Measurements from ENCODE around the gene PRDM16.

PRDM16 gene

GRCh38 chr1:3240524-3241235 lies 171.7 kb downstream of the PRDM16 start:
- Histone ChIP-seq H3K36me3 (ENCODE audit: control insufficient read depth in 2 of 2, insufficient read depth in 2 of 2, low read length in 2 of 2) (no peaks in the 10 kb centered on the region), H3K4me1 (ENCODE audit: control insufficient read depth, insufficient read depth, low read length) (no peaks in the 10 kb centered on the region), H3K9me3 (ENCODE audit: control insufficient read depth in 2 of 2, low read length in 2 of 2) (peaks cover 0 to 9% of the 10 kb centered on the region in 2 donors), H3K27ac (ENCODE audit: low read length) (no peak overlapping the region), H3K27me3 (ENCODE audit: control insufficient read depth in 1 of 2, insufficient read depth in 2 of 2, low read length in 2 of 2) (peaks cover 10 to 23% of the 10 kb centered on the region in 2 donors), H3K4me3 (ENCODE audit: low read length in 2 of 2) (no peak overlapping the region), H3K9ac (ENCODE audit: low read length in 2 of 2) (no peak overlapping the region)

- Histone ChIP-seq H3K36me3 (ENCODE audit: control insufficient read depth in 2 of 2, insufficient read depth in 2 of 2, low read length in 2 of 2) (no peaks in the 10 kb centered on the region), H3K9me3 (ENCODE audit: control insufficient read depth in 2 of 2, low read length in 2 of 2) (peaks cover 0 to 9% of the 10 kb centered on the region in 2 donors), H3K4me3 (ENCODE audit: low read length in 2 of 2) (no peak overlapping the region), H3K27ac (ENCODE audit: low read length) (no peak overlapping the region), H3K9ac (ENCODE audit: low read length in 2 of 2) (no peak overlapping the region), H3K4me1 (ENCODE audit: control insufficient read depth, insufficient read depth, low read length) (no peaks in the 10 kb centered on the region), H3K27me3 (ENCODE audit: control insufficient read depth in 1 of 2, insufficient read depth in 2 of 2, low read length in 2 of 2) (peaks cover 12 to 23% of the 10 kb centered on the region in 2 donors)
Observed at GRCh38 chr1:3241236-3241550, 172.2 kb downstream of the PRDM16 start.

GRCh38 chr1:3241673-3242407 lies 172.8 kb downstream of the PRDM16 start:
- Histone ChIP-seq H3K36me3 (ENCODE audit: control insufficient read depth in 2 of 2, insufficient read depth in 2 of 2, low read length in 2 of 2) (no peaks in the 10 kb centered on the region), H3K4me3 (ENCODE audit: low read length in 2 of 2) (no peak overlapping the region), H3K27me3 (ENCODE audit: control insufficient read depth in 1 of 2, insufficient read depth in 2 of 2, low read length in 2 of 2) (peaks cover 19 to 26% of the 10 kb centered on the region in 2 donors), H3K9ac (ENCODE audit: low read length in 2 of 2) (no peak overlapping the region), H3K9me3 (ENCODE audit: control insufficient read depth in 2 of 2, low read length in 2 of 2) (peaks cover 0 to 9% of the 10 kb centered on the region in 2 donors), H3K4me1 (ENCODE audit: control insufficient read depth, insufficient read depth, low read length) (no peaks in the 10 kb centered on the region), H3K27ac (ENCODE audit: low read length) (no peak overlapping the region)

DNA sequence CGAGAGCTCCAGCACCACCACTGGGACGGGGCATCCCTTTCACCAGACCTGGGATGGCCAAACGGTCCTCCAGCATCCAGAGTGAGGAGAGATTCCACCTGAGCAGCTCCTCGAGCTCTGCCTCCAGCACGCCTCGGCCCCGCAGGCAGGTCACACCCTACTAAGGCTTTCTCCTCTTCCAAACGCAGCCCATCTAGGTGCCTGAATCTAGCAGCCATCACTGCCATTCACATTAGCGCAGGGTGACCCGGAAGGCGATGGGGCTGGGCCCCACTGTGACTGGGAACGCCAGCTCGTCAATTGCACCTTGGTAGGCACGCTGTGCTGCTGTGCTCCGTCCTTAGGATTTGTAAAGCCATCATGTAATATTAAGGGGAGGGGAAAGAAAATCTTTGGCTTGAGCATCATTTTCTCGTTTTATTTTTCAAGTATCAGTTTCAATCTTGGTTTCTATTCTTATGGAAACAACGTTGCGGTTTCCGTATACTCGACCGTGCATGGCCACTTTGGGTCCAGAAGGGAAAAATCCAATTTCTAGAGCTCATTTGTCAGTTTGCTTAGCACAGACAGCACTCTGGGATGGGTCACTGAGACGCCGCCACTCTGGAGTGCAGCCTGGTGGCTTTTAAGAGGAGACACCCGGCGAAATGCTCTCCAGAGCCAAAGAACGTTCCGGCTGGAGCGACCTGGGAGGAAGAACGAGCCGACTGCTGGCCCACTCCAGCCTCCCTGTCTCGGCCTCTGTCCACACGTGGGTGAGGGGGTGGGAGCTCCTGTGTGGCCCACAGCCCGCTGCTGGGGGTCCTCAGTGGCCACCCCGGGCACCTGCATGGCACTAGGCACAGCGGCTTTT lies 173.6 kb downstream of the PRDM16 start:
- H3K4me3 ChIP-seq (ENCODE audit: low read length in 2 of 2), result no peak overlapping the region
- H3K9me3 ChIP-seq (ENCODE audit: control insufficient read depth in 2 of 2, low read length in 2 of 2), result peaks cover 0 to 9% of the 10 kb centered on the region in 2 donors
- no peaks in the 10 kb centered on the region for H3K4me1 ChIP-seq (ENCODE audit: control insufficient read depth, insufficient read depth, low read length)
- no peak overlapping the region for H3K27ac ChIP-seq (ENCODE audit: low read length)
- H3K36me3 ChIP-seq (ENCODE audit: control insufficient read depth in 2 of 2, insufficient read depth in 2 of 2, low read length in 2 of 2), result no peaks in the 10 kb centered on the region
- peaks cover 23 to 34% of the 10 kb centered on the region in 2 donors for H3K27me3 ChIP-seq (ENCODE audit: control insufficient read depth in 1 of 2, insufficient read depth in 2 of 2, low read length in 2 of 2)
- H3K9ac ChIP-seq (ENCODE audit: low read length in 2 of 2), result no peak overlapping the region

- Histone ChIP-seq H3K27me3 (ENCODE audit: control insufficient read depth in 1 of 2, insufficient read depth in 2 of 2, low read length in 2 of 2) (peaks cover 25 to 37% of the 10 kb centered on the region in 2 donors), H3K9me3 (ENCODE audit: control insufficient read depth in 2 of 2, low read length in 2 of 2) (peaks cover 0 to 9% of the 10 kb centered on the region in 2 donors), H3K27ac (ENCODE audit: low read length) (no peak overlapping the region), H3K36me3 (ENCODE audit: control insufficient read depth in 2 of 2, insufficient read depth in 2 of 2, low read length in 2 of 2) (no peaks in the 10 kb centered on the region), H3K4me3 (ENCODE audit: low read length in 2 of 2) (no peak overlapping the region), H3K9ac (ENCODE audit: low read length in 2 of 2) (no peak overlapping the region), H3K4me1 (ENCODE audit: control insufficient read depth, insufficient read depth, low read length) (no peaks in the 10 kb centered on the region)
Observed at GRCh38 chr1:3243304-3243703, 174.3 kb downstream of the PRDM16 start.

- Histone ChIP-seq H3K27me3 (ENCODE audit: control insufficient read depth in 1 of 2, insufficient read depth in 2 of 2, low read length in 2 of 2) (peaks cover 25 to 35% of the 10 kb centered on the region in 2 donors), H3K4me3 (ENCODE audit: low read length in 2 of 2) (no peak overlapping the region)
Observed at GRCh38 chr1:3244025-3244926, 175.3 kb downstream of the PRDM16 start.

GRCh38 chr1:3244927-3245315 lies 175.9 kb downstream of the PRDM16 start:
- H3K27me3 ChIP-seq (ENCODE audit: control insufficient read depth in 1 of 2, insufficient read depth in 2 of 2, low read length in 2 of 2), result peaks cover 24 to 40% of the 10 kb centered on the region in 2 donors
- H3K27ac ChIP-seq (ENCODE audit: low read length), result no peak overlapping the region
- no peaks in the 10 kb centered on the region for H3K36me3 ChIP-seq (ENCODE audit: control insufficient read depth in 2 of 2, insufficient read depth in 2 of 2, low read length in 2 of 2)
- no peaks in the 10 kb centered on the region for H3K4me1 ChIP-seq (ENCODE audit: control insufficient read depth, insufficient read depth, low read length)
- no peak overlapping the region for H3K9ac ChIP-seq (ENCODE audit: low read length in 2 of 2)
- H3K4me3 ChIP-seq (ENCODE audit: low read length in 2 of 2), result no peak overlapping the region
- no peaks in the 10 kb centered on the region for H3K9me3 ChIP-seq (ENCODE audit: control insufficient read depth in 2 of 2, low read length in 2 of 2)

More at GRCh38 chr1:3244025-3244926, 175.3 kb downstream of the PRDM16 start:
- peaks cover 0 to 2% of the 10 kb centered on the region in 2 donors for H3K9me3 ChIP-seq (ENCODE audit: control insufficient read depth in 2 of 2, low read length in 2 of 2)
- H3K27ac ChIP-seq (ENCODE audit: low read length), result no peak overlapping the region
- H3K36me3 ChIP-seq (ENCODE audit: control insufficient read depth in 2 of 2, insufficient read depth in 2 of 2, low read length in 2 of 2), result no peaks in the 10 kb centered on the region
- H3K4me1 ChIP-seq (ENCODE audit: control insufficient read depth, insufficient read depth, low read length), result no peaks in the 10 kb centered on the region
- H3K9ac ChIP-seq (ENCODE audit: low read length in 2 of 2), result no peak overlapping the region

DNA sequence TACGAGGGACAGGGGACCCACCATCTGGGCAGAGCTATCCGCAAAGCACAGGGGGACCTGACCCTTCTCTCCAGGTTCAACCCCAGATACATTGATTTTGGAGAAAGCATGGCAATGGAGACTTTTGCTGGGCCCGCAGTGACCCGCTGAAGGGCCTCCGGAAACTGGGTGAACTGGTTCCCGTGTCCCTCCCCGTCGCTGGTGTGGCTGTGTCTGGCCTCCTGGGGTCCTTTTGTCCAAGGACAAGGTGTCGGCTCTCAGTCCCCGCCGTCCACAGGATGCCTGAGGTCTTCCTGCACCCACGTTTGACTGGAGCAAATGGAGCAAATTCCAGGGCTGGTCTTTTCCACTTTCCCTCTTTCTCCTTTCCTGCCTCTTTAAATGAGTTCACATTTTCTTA lies 176.3 kb downstream of the PRDM16 start:
- H3K9me3 ChIP-seq (ENCODE audit: control insufficient read depth in 2 of 2, low read length in 2 of 2), result no peaks in the 10 kb centered on the region
- H3K27ac ChIP-seq (ENCODE audit: low read length), result no peak overlapping the region
- no peaks in the 10 kb centered on the region for H3K36me3 ChIP-seq (ENCODE audit: control insufficient read depth in 2 of 2, insufficient read depth in 2 of 2, low read length in 2 of 2)
- H3K27me3 ChIP-seq (ENCODE audit: control insufficient read depth in 1 of 2, insufficient read depth in 2 of 2, low read length in 2 of 2), result peaks cover 24 to 42% of the 10 kb centered on the region in 2 donors
- H3K9ac ChIP-seq (ENCODE audit: low read length in 2 of 2), result no peak overlapping the region
- H3K4me3 ChIP-seq (ENCODE audit: low read length in 2 of 2), result no peak overlapping the region
- H3K4me1 ChIP-seq (ENCODE audit: control insufficient read depth, insufficient read depth, low read length), result no peaks in the 10 kb centered on the region

- Histone ChIP-seq H3K27ac (ENCODE audit: low read length) (no peak overlapping the region), H3K9me3 (ENCODE audit: control insufficient read depth in 2 of 2, low read length in 2 of 2) (no peaks in the 10 kb centered on the region), H3K36me3 (ENCODE audit: control insufficient read depth in 2 of 2, insufficient read depth in 2 of 2, low read length in 2 of 2) (no peaks in the 10 kb centered on the region), H3K27me3 (ENCODE audit: control insufficient read depth in 1 of 2, insufficient read depth in 2 of 2, low read length in 2 of 2) (peaks cover 24 to 38% of the 10 kb centered on the region in 2 donors), H3K4me3 (ENCODE audit: low read length in 2 of 2) (no peak overlapping the region), H3K9ac (ENCODE audit: low read length in 2 of 2) (no peak overlapping the region), H3K4me1 (ENCODE audit: control insufficient read depth, insufficient read depth, low read length) (no peaks in the 10 kb centered on the region)
Observed at GRCh38 chr1:3245768-3246167, 176.8 kb downstream of the PRDM16 start.

DNA sequence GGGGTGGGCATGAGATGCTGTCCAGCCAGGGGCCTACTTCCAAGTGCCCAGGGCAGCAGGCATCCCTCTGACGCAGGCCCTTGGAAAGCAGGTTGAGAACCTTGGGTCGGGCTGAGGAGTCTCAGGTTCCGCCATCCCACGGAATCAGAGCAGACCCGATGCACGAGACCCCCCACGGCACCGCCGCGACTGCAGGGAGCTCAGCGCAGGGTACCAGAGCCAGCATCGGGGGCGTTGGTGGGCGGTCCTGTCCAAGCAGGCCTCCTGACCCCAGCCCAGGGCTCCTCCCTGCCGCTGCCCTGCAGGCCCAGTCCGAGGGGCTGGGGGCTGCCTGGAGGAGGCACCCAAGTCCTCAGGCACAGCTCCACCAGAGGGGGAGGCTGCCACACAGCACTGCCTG lies 177.2 kb downstream of the PRDM16 start:
- H3K36me3 ChIP-seq (ENCODE audit: control insufficient read depth in 2 of 2, insufficient read depth in 2 of 2, low read length in 2 of 2), result no peaks in the 10 kb centered on the region
- H3K9me3 ChIP-seq (ENCODE audit: control insufficient read depth in 2 of 2, low read length in 2 of 2), result no peaks in the 10 kb centered on the region
- peaks cover 24 to 36% of the 10 kb centered on the region in 2 donors for H3K27me3 ChIP-seq (ENCODE audit: control insufficient read depth in 1 of 2, insufficient read depth in 2 of 2, low read length in 2 of 2)
- H3K4me1 ChIP-seq (ENCODE audit: control insufficient read depth, insufficient read depth, low read length), result no peaks in the 10 kb centered on the region
- no peak overlapping the region for H3K9ac ChIP-seq (ENCODE audit: low read length in 2 of 2)
- H3K4me3 ChIP-seq (ENCODE audit: low read length in 2 of 2), result no peak overlapping the region
- no peak overlapping the region for H3K27ac ChIP-seq (ENCODE audit: low read length)
